Measurements from ENCODE around the gene RSU1.

- TF ChIP-seq CTCF (IDR thresholded peaks at IDR 0.05) (peak; percentile 78), JUN (IDR thresholded peaks at IDR 0.05) (no peak), RFX5 (IDR thresholded peaks at IDR 0.05) (no peak), CHD2 (IDR thresholded peaks at IDR 0.05; ENCODE audit: low read length, partially characterized antibody) (no peak), EP300 (IDR thresholded peaks at IDR 0.05) (no peak), SMC3 (IDR thresholded peaks at IDR 0.05) (peak; percentile 65; the same call in 2 of the 3 replicates), ZC3H11A (IDR thresholded peaks at IDR 0.05) (no peak)
These were observed 39.5 kb downstream of the RSU1 start for GRCh38 chr10:16777473-16778370.

All from A549 (cell line).